Lower leg skin (tissue), 4 donors: ENCODE measurements around the gene ABHD11. TPM values are rescaled to one million over a fixed set of nuclear protein-coding genes. Genes with fewer than 3 reads are reported as not detected.

Experiments used
- DNase-seq, 2 donors: peaks; one replicate each; pipeline ENCODE4 v3.0.0-alpha.2; 2019; ENCODE audit warnings: low spot score in 2 of 2
- H3K4me3 ChIP-seq: fragments of 200-600 bp; sonication (generic); 2 replicates; pipeline ENCODE4 v1.5.1; 2017; ENCODE audit warnings: mild to moderate bottlenecking, low read depth; ENCODE audit not compliant: poor library complexity, severe bottlenecking
- CTCF ChIP-seq, 3 donors: fragments of 450-650 bp; IDR thresholded peaks; one replicate each; pipeline ENCODE4 v1.5.1; 2016; ENCODE audit warnings: antibody characterized with exemption in 3 of 3, mild to moderate bottlenecking in 3 of 3, moderate library complexity in 2 of 3
- POLR2A ChIP-seq, 2 donors: fragments of 450-650 bp; IDR thresholded peaks; one replicate each; pipeline ENCODE4 v1.6.1; 2016 to 2017; ENCODE audit warnings: antibody characterized with exemption in 2 of 2, mild to moderate bottlenecking in 1 of 2, moderate library complexity in 1 of 2
- WGBS, 2 donors: methylation state at CpG; one replicate each; pipeline ENCODE4 v1.1.5; 2018; 5-methylcytosine and 5-hydroxymethylcytosine counted together
- intact Hi-C: fragments of 100-400 bp; cut with DNase I; formaldehyde crosslinking; loops from one replicate; pipeline ENCODE4 v1.15.0; 2023; ENCODE audit warnings: low total_unique reads
- total RNA-seq, 4 donors: library from RNA; depleted of rRNA; stranded (reverse); fragments of >200 nt; gene quantifications; one replicate each; pipeline ENCODE4 v1.1.0, GENCODE V29; 2016

ABHD11 gene
- total RNA-seq, 4 donors from 2014 or later: 24.9 to 29.0 (median 26.3) TPM

GRCh38 chr7:73719806-73720169 is 18.8 kb downstream of the ABHD11 start:
- no peak overlapping the region for H3K4me3 ChIP-seq
- intact Hi-C loops: no loop called here
- TF ChIP-seq POLR2A (IDR thresholded peaks at IDR 0.05): no peak
- TF ChIP-seq CTCF (IDR thresholded peaks at IDR 0.05): no peak
- no peak for DNase-seq
- WGBS, 2 donors: 14 to 29% methylated on average over 6 to 10 of the region's 16 CpGs

GRCh38 chr7:73718905-73719805 is 19.4 kb downstream of the ABHD11 start, which contains the start of gene STX1A:
Gene STX1A, minus strand, starts transcription at chr7:73719669. Its CDS starts 38 bp downstream, at chr7:73719631.
- TF ChIP-seq POLR2A (IDR thresholded peaks at IDR 0.05): no peak
- TF ChIP-seq CTCF (IDR thresholded peaks at IDR 0.05): no peak
- intact Hi-C loops: no loop called here
- DNase-seq: no peak
- WGBS, 2 donors: 1 to 4% methylated on average over 29 to 37 of the region's 96 CpGs
- H3K4me3 ChIP-seq: peak within 1 kb of the TSS; percentile 64

GRCh38 chr7:73718438-73718881 is 20.1 kb downstream of the ABHD11 start:
- intact Hi-C loops: no loop called here
- DNase-seq: no peak
- WGBS, 2 donors: 39 to 53% methylated on average over 6 to 9 of the region's 9 CpGs
- no peak for TF ChIP-seq POLR2A (IDR thresholded peaks at IDR 0.05)
- TF ChIP-seq CTCF (IDR thresholded peaks at IDR 0.05): no peak
- H3K4me3 ChIP-seq: peak overlapping the region; percentile 64

- TF ChIP-seq POLR2A (IDR thresholded peaks at IDR 0.05) (no peak), CTCF (IDR thresholded peaks at IDR 0.05) (no peak)
- intact Hi-C loops: no loop called here
- 56 to 66% methylated on average over 10 of the region's 10 CpGs for WGBS, 2 donors
- DNase-seq: no peak
- no peak overlapping the region for H3K4me3 ChIP-seq
Measured at GRCh38 chr7:73717991-73718405, 20.6 kb downstream of the ABHD11 start.

- no peak overlapping the region for H3K4me3 ChIP-seq
- 70 to 77% methylated on average over 13 of the region's 13 CpGs for WGBS, 2 donors
- no peak for DNase-seq
- intact Hi-C loops: no loop called here
- TF ChIP-seq POLR2A (IDR thresholded peaks at IDR 0.05) (no peak), CTCF (IDR thresholded peaks at IDR 0.05) (no peak)
Measured at GRCh38 chr7:73717025-73717807, 21.4 kb downstream of the ABHD11 start.
